H9 (cell line): ENCODE measurements around the gene EFTUD2. TPM values are rescaled to one million over a fixed set of nuclear protein-coding genes. Genes with fewer than 3 reads are reported as not detected.

Experiments
- DNase-seq: peaks from one replicate; pipeline ENCODE4 v3.0.0-alpha.2; 2017
- H2AFZ ChIP-seq: one replicate; pipeline ENCODE4 v1.6.1; 2013; ENCODE audit warnings: mild to moderate bottlenecking, low read length, control low read depth, moderate library complexity
- H2AK5ac ChIP-seq: 2 replicates; pipeline ENCODE4 v1.6.1; 2013; ENCODE audit warnings: low read length, control low read depth, mixed read lengths; ENCODE audit not compliant: insufficient read length
- H2BK120ac ChIP-seq: one replicate; pipeline ENCODE4 v1.6.1; 2013; ENCODE audit warnings: low read depth, mild to moderate bottlenecking, low read length, control low read depth, inconsistent platforms; ENCODE audit not compliant: poor library complexity, severe bottlenecking
- H2BK12ac ChIP-seq: 2 replicates; pipeline ENCODE4 v1.6.1; 2013; ENCODE audit warnings: low read length, control low read depth, mixed read lengths, low read depth; ENCODE audit not compliant: insufficient read length
- H2BK15ac ChIP-seq: 2 replicates; pipeline ENCODE4 v1.6.1; 2013; ENCODE audit warnings: low read depth, low read length, control low read depth
- H2BK20ac ChIP-seq: one replicate; pipeline ENCODE4 v1.6.1; 2013; ENCODE audit warnings: low read depth, mild to moderate bottlenecking, low read length, control low read depth, inconsistent platforms; ENCODE audit not compliant: poor library complexity, severe bottlenecking
- H2BK5ac ChIP-seq: 2 replicates; pipeline ENCODE4 v1.6.1; 2013; ENCODE audit warnings: low read length, control low read depth, mixed read lengths; ENCODE audit not compliant: insufficient read length
- H3K14ac ChIP-seq: 2 replicates; pipeline ENCODE4 v1.6.1; 2013; ENCODE audit warnings: low read length, control low read depth; ENCODE audit not compliant: insufficient read depth
- H3K18ac ChIP-seq: 2 replicates; pipeline ENCODE4 v1.6.1; 2013; ENCODE audit warnings: low read depth, mild to moderate bottlenecking, mixed read lengths, low read length, control low read depth; ENCODE audit not compliant: insufficient read length
- H3K23ac ChIP-seq: 2 replicates; pipeline ENCODE4 v1.6.1; 2013; ENCODE audit warnings: low read length, control low read depth, mixed read lengths, low read depth; ENCODE audit not compliant: insufficient read length
- H3K23me2 ChIP-seq: 2 replicates; pipeline ENCODE4 v1.6.1; 2013; ENCODE audit warnings: low read depth, mild to moderate bottlenecking, mixed read lengths, low read length, control low read depth; ENCODE audit not compliant: insufficient read length, poor library complexity, severe bottlenecking
- H3K27ac ChIP-seq: 2 replicates; pipeline ENCODE4 v1.5.1; 2013; ENCODE audit warnings: low read length, control low read depth, mixed read lengths, low read depth; ENCODE audit not compliant: insufficient read length
- H3K27me3 ChIP-seq: 2 replicates; pipeline ENCODE4 v1.6.1; 2013; ENCODE audit warnings: low read length, control low read depth, inconsistent platforms; ENCODE audit not compliant: insufficient read depth
- H3K4ac ChIP-seq: 2 replicates; pipeline ENCODE4 v1.6.1; 2013; ENCODE audit warnings: low read depth, mild to moderate bottlenecking, control low read depth, inconsistent platforms, low read length, moderate library complexity
- H3K4me1 ChIP-seq: 2 replicates; pipeline ENCODE4 v1.6.1; 2013; ENCODE audit warnings: low read length, control low read depth, inconsistent platforms; ENCODE audit not compliant: insufficient read depth
- H3K4me2 ChIP-seq: 2 replicates; pipeline ENCODE4 v1.6.1; 2013; ENCODE audit warnings: low read length, control low read depth, mixed read lengths; ENCODE audit not compliant: insufficient read length, insufficient read depth
- H3K56ac ChIP-seq: 2 replicates; pipeline ENCODE4 v1.6.1; 2013; ENCODE audit warnings: low read depth, mild to moderate bottlenecking, mixed read lengths, low read length, control low read depth; ENCODE audit not compliant: insufficient read length
- H3K79me1 ChIP-seq: 2 replicates; pipeline ENCODE4 v1.6.1; 2013; ENCODE audit warnings: low read depth, mild to moderate bottlenecking, moderate library complexity, low read length, control low read depth, inconsistent platforms; ENCODE audit not compliant: insufficient read depth, poor library complexity, severe bottlenecking
- H3K79me2 ChIP-seq: 2 replicates; pipeline ENCODE4 v1.6.1; 2013; ENCODE audit warnings: low read length, control low read depth, inconsistent platforms; ENCODE audit not compliant: insufficient read depth
- H3K9ac ChIP-seq: 2 replicates; pipeline ENCODE4 v1.6.1; 2013; ENCODE audit warnings: low read length, control low read depth, mixed read lengths; ENCODE audit not compliant: insufficient read length; ENCODE audit errors: extremely low read depth
- H3K9me3 ChIP-seq: one replicate; pipeline ENCODE4 v1.6.1; 2013; ENCODE audit warnings: low read depth, low read length, inconsistent platforms; ENCODE audit not compliant: control insufficient read depth
- H3T11ph ChIP-seq: one replicate; pipeline ENCODE4 v1.6.1; 2013; ENCODE audit warnings: mild to moderate bottlenecking, low read length, control low read depth, inconsistent platforms
- H4K20me1 ChIP-seq: one replicate; pipeline ENCODE4 v1.6.1; 2013; ENCODE audit not compliant: control insufficient read depth, insufficient read length, insufficient read depth
- H4K5ac ChIP-seq: 2 replicates; pipeline ENCODE4 v1.6.1; 2013; ENCODE audit warnings: low read depth, mild to moderate bottlenecking, mixed read lengths, low read length, control low read depth; ENCODE audit not compliant: insufficient read length
- H4K8ac ChIP-seq: replicated peaks from 2 replicates; pipeline ENCODE4 v1.6.1; 2013; ENCODE audit warnings: low read length, control low read depth, mixed read lengths, low read depth; ENCODE audit not compliant: insufficient read length
- H4K91ac ChIP-seq: 2 replicates; pipeline ENCODE4 v1.6.1; 2013; ENCODE audit warnings: low read depth, mild to moderate bottlenecking, moderate library complexity, mixed read lengths, low read length, control low read depth; ENCODE audit not compliant: insufficient read length
- H3K27ac Mint-ChIP-seq, 3 experiments: 2 replicates in 2 of 3; 3 replicates in 1 of 3; pipeline ENCODE4 v1.8.0; 2020 to 2021; ENCODE audit warnings: mixed read lengths in 3 of 3, mild to moderate bottlenecking in 1 of 3, moderate library complexity in 1 of 3
- H3K27me3 Mint-ChIP-seq: 2 replicates; pipeline ENCODE4 v1.8.0; 2021; ENCODE audit warnings: low read depth, mild to moderate bottlenecking, moderate library complexity, mixed read lengths
- H3K36me3 Mint-ChIP-seq, 3 experiments: 2 replicates in 2 of 3; 3 replicates in 1 of 3; pipeline ENCODE4 v1.8.0; 2020 to 2021; ENCODE audit warnings: low read depth in 3 of 3, mixed read lengths in 3 of 3; ENCODE audit not compliant: insufficient read depth in 1 of 3
- H3K4me1 Mint-ChIP-seq, 2 experiments: 2 replicates each; pipeline ENCODE4 v1.8.0; 2020; ENCODE audit warnings: mixed read lengths in 2 of 2
- H3K4me3 Mint-ChIP-seq, 2 experiments: 2 replicates in 1 of 2; 3 replicates in 1 of 2; pipeline ENCODE4 v1.8.0; 2020 to 2021; ENCODE audit warnings: mild to moderate bottlenecking in 2 of 2, mixed read lengths in 2 of 2, moderate library complexity in 1 of 2
- H3K9me3 Mint-ChIP-seq, 2 experiments: 2 replicates in 1 of 2; 3 replicates in 1 of 2; pipeline ENCODE4 v1.8.0; 2020; ENCODE audit warnings: mild to moderate bottlenecking in 2 of 2, mixed read lengths in 2 of 2, moderate library complexity in 1 of 2
- WGBS: extraction: QIAGEN DNeasy Blood & Tissue Kit; methylation state at CpG from one replicate; pipeline ENCODE4 v1.1.7; 2013; ENCODE audit warnings: missing lambda C conversion rate, low lambda C conversion rate, mixed read lengths; ENCODE audit not compliant: insufficient read length; ENCODE audit errors: extremely low coverage; 5-methylcytosine and 5-hydroxymethylcytosine counted together
- total RNA-seq: library from RNA; stranded (reverse); gene quantifications from 2 replicates; pipeline ENCODE4 v1.2.1, GENCODE V29; 2021
- TF ChIP-seq, protein P1 (sequence below): fragments of 200-600 bp; sonication (generic); conservative IDR thresholded peaks from 3 replicates; pipeline ENCODE4 v1.8.0; 2021; ENCODE audit warnings: antibody characterized with exemption, mild to moderate bottlenecking

The EFTUD2 gene
- total RNA-seq, 1 experiment from 2014 or later = 150 TPM

DNA sequence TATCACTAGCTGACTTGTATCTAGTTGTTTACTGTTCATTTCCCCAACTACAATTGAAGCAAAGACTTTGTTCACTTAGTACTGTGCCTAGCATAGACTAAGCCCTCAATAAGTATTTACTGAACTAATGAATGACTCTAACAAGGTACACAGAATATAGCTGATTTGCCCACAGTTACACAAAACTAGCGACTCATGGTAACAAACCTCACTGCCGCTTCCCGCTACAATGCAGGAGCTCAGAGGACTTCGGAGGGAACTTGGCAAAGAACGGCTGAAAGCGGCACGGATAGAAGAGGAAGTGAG, 524 bp downstream of the EFTUD2 start:
- H3K27ac Mint-ChIP-seq = peak overlapping the region; percentile 100
- H2BK5ac ChIP-seq = peak overlapping the region; percentile 66
- no peaks in the 10 kb centered on the region for H3K9me3 Mint-ChIP-seq
- peak overlapping the region; percentile 93 for H4K8ac ChIP-seq
- no peaks in the 10 kb centered on the region for H3K27me3 ChIP-seq
- H3T11ph ChIP-seq = no peak overlapping the region
- TF ChIP-seq, protein P1, sequence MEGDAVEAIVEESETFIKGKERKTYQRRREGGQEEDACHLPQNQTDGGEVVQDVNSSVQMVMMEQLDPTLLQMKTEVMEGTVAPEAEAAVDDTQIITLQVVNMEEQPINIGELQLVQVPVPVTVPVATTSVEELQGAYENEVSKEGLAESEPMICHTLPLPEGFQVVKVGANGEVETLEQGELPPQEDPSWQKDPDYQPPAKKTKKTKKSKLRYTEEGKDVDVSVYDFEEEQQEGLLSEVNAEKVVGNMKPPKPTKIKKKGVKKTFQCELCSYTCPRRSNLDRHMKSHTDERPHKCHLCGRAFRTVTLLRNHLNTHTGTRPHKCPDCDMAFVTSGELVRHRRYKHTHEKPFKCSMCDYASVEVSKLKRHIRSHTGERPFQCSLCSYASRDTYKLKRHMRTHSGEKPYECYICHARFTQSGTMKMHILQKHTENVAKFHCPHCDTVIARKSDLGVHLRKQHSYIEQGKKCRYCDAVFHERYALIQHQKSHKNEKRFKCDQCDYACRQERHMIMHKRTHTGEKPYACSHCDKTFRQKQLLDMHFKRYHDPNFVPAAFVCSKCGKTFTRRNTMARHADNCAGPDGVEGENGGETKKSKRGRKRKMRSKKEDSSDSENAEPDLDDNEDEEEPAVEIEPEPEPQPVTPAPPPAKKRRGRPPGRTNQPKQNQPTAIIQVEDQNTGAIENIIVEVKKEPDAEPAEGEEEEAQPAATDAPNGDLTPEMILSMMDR = no peak
- no peak overlapping the region for H2AK5ac ChIP-seq
- peaks cover 11 to 13% of the 10 kb centered on the region in 2 experiments for H3K4me1 Mint-ChIP-seq
- peak overlapping the region; percentile 87 to 96 for H3K4me3 Mint-ChIP-seq
- peak overlapping the region; percentile 96 for H3K14ac ChIP-seq
- H3K56ac ChIP-seq = no peak overlapping the region
- no peak overlapping the region for H2BK15ac ChIP-seq
- peak overlapping the region; percentile 69 for H3K27ac ChIP-seq
- no peak overlapping the region for H2BK20ac ChIP-seq
- no peak for DNase-seq
- no peak overlapping the region for H2BK12ac ChIP-seq
- no peaks in the 10 kb centered on the region for H3K27me3 Mint-ChIP-seq
- peaks cover 4 to 20% (median 17%) of the 10 kb centered on the region in 3 experiments; a peak in 6 of 7 replicates for H3K36me3 Mint-ChIP-seq
- no peak overlapping the region for H2AFZ ChIP-seq
- H3K4ac ChIP-seq = no peak overlapping the region; the same call in 1 of the 2 replicates
- peak overlapping the region; percentile 92 for H3K18ac ChIP-seq
- H4K91ac ChIP-seq = peak overlapping the region; percentile 49
- H3K79me1 ChIP-seq = peaks cover 2% of the 10 kb centered on the region
- peak overlapping the region; percentile 98 for H4K5ac ChIP-seq
- H3K9me3 ChIP-seq = no peaks in the 10 kb centered on the region
- H4K20me1 ChIP-seq = no peaks in the 10 kb centered on the region
- WGBS = no CpG with 5 or more reads among the region's 7 CpGs
- no peaks in the 10 kb centered on the region; the same call in 1 of the 2 replicates for H3K4me1 ChIP-seq
- H3K23me2 ChIP-seq = peaks cover 7% of the 10 kb centered on the region
- peaks cover 14% of the 10 kb centered on the region; the same call in 1 of the 2 replicates for H3K79me2 ChIP-seq
- no peak overlapping the region for H2BK120ac ChIP-seq
- H3K23ac ChIP-seq = peak overlapping the region; percentile 39
- H3K4me2 ChIP-seq = peak overlapping the region; percentile 88
- peak overlapping the region; percentile 98 for H3K9ac ChIP-seq
